Stomach (tissue), 4 donors: ENCODE measurements around the gene SH3PXD2A.

Experiments used
- CTCF ChIP-seq, 7 experiments: fragments of 450-650 bp in 4 of 7; fragments of 200-600 bp in 3 of 7; sonication (generic) in 3 of 7; IDR thresholded peaks; one replicate each; pipeline ENCODE4 v1.5.1; 2016 to 2019; ENCODE audit warnings: antibody characterized with exemption in 7 of 7, control low read depth in 2 of 7, mild to moderate bottlenecking in 1 of 7
- POLR2A ChIP-seq, 4 donors: fragments of 450-650 bp; IDR thresholded peaks; one replicate each; pipeline ENCODE4 v1.6.1; 2016; ENCODE audit warnings: antibody characterized with exemption in 4 of 4, control low read depth in 2 of 4, mild to moderate bottlenecking in 1 of 4, moderate library complexity in 1 of 4
- POLR2AphosphoS5 ChIP-seq, 3 donors: sonication (generic); formaldehyde crosslinking; IDR thresholded peaks; one replicate each; pipeline ENCODE4 v1.6.1; 2016; ENCODE audit warnings: antibody characterized with exemption in 3 of 3

- TF ChIP-seq POLR2A (IDR thresholded peaks at IDR 0.05), result no peak
- no peak for TF ChIP-seq CTCF (IDR thresholded peaks at IDR 0.05)
- no peak for TF ChIP-seq POLR2AphosphoS5 (IDR thresholded peaks at IDR 0.05)
Measured at GRCh38 chr10:103658049-103658577, 197.3 kb downstream of the SH3PXD2A start.
